ENCODE results near the gene KCNT2. TPM values are rescaled to one million over a fixed set of nuclear protein-coding genes. Genes with fewer than 3 reads are reported as not detected.

The KCNT2 gene
- total and polyA plus RNA-seq, 2 of the 8 experiments (the other 6 are each of a cell fraction or from before 2014, with no cell fraction given): 2.3 to 10.2 TPM

GRCh38 chr1:196527919-196528318 is 80.3 kb downstream of the KCNT2 start:
- H4K91ac ChIP-seq (replicated peaks; ENCODE audit: insufficient read length, low read length): no peak overlapping the region
- H2BK12ac ChIP-seq (ENCODE audit: low read depth, low read length): no peak overlapping the region
- no peaks in the 10 kb centered on the region for H3K9me3 ChIP-seq (ENCODE audit: insufficient read depth in 2 of 2, low read depth in 1 of 2, low read length in 1 of 2)
- no peak overlapping the region for H3K27ac ChIP-seq (ENCODE audit: low read depth, low read length)
- 85% methylated on average over 2 of the region's 2 CpGs; no CpG with 5 or more reads in 1 of the 2 experiments for WGBS, 2 experiments (ENCODE audit: extremely low coverage in 1 of 2, insufficient coverage in 1 of 2, insufficient read length in 1 of 2, insufficient replicate concordance in 2 of 2, low coverage in 1 of 2, low lambda C conversion rate in 2 of 2, missing lambda C conversion rate in 1 of 2)
- no peak overlapping the region for H4K8ac ChIP-seq (ENCODE audit: extremely low read depth, insufficient read depth, low read length)
- H4K20me1 ChIP-seq (replicated peaks in 1 of 2; ENCODE audit: control insufficient read depth in 1 of 2, insufficient read depth in 2 of 2, low read length in 2 of 2): peaks cover 0 to 2% of the 10 kb centered on the region in 2 experiments
- H3K23ac ChIP-seq (ENCODE audit: insufficient read length): no peak overlapping the region
- H3K14ac ChIP-seq (ENCODE audit: insufficient read length): no peak overlapping the region
- H3K4ac ChIP-seq (replicated peaks; ENCODE audit: insufficient read length, low read depth, low read length): no peak overlapping the region
- no peaks in the 10 kb centered on the region for H3K79me1 ChIP-seq (ENCODE audit: low read depth, low read length)
- H3K18ac ChIP-seq (ENCODE audit: extremely low read depth, low read length): no peak overlapping the region
- TF ChIP-seq SIRT6 (IDR thresholded peaks at IDR 0.05; ENCODE audit: low read length): no peak
- H3K23me2 ChIP-seq (ENCODE audit: low read depth, low read length): no peaks in the 10 kb centered on the region
- no peak overlapping the region for H2BK20ac ChIP-seq (ENCODE audit: low read length)
- no peak overlapping the region for H3K4me2 ChIP-seq (ENCODE audit: insufficient read depth in 1 of 2, low read depth in 2 of 2, low read length in 2 of 2)
- H3K36me3 ChIP-seq (ENCODE audit: control insufficient read depth in 2 of 4, insufficient read depth in 4 of 4, low read length in 3 of 4): peaks cover 0 to under 1% (median 0%) of the 10 kb centered on the region in 4 experiments; a peak in 2 of 8 replicates
- H2BK15ac ChIP-seq (ENCODE audit: low read length): no peak overlapping the region
- no peaks in the 10 kb centered on the region for H3K27me3 ChIP-seq (replicated peaks in 1 of 4; ENCODE audit: control insufficient read depth in 3 of 4, extremely low read depth in 1 of 4, insufficient read depth in 3 of 4, low read length in 3 of 4)
- H2BK5ac ChIP-seq (ENCODE audit: low read depth, low read length): no peak overlapping the region
- no peak overlapping the region for H3K9ac ChIP-seq (replicated peaks in 1 of 4; ENCODE audit: extremely low read depth in 1 of 4, low read depth in 3 of 4, low read length in 3 of 4)
- no peak overlapping the region for H2AK5ac ChIP-seq (ENCODE audit: low read depth, low read length)
- H2AFZ ChIP-seq (ENCODE audit: low read length): no peak overlapping the region
- no peak overlapping the region for H3K56ac ChIP-seq (replicated peaks; ENCODE audit: insufficient read length, low read depth, low read length)
- H3K4me3 ChIP-seq (ENCODE audit: extremely low read depth in 1 of 4, insufficient read depth in 2 of 4, low read depth in 3 of 4, low read length in 4 of 4): no peak overlapping the region
- CTCF ChIA-PET (ENCODE audit: partially characterized antibody): interaction anchor here (1.3 kb wide), 1 partner anchor 11 kb away, joined by 3 read pairs; no protein-coding TSS in a partner anchor
- DNase-seq (ENCODE audit: low read depth in 1 of 2, low spot score in 2 of 2) (no peak), FAIRE-seq (no peak)
- POLR2A ChIA-PET (ENCODE audit: partially characterized antibody): interaction anchor here (0.6 kb wide), 1 partner anchor 26 kb away, joined by 3 read pairs; no protein-coding TSS in a partner anchor
- H2BK120ac ChIP-seq (replicated peaks; ENCODE audit: low read depth, low read length): no peak overlapping the region
- H4K5ac ChIP-seq (ENCODE audit: insufficient read length, low read depth, low read length): no peak overlapping the region
- no peaks in the 10 kb centered on the region; a peak in 1 of 4 replicates for H3K79me2 ChIP-seq (ENCODE audit: control insufficient read depth in 1 of 2, insufficient read depth in 2 of 2, low read length in 2 of 2)
- no peaks in the 10 kb centered on the region for H3K4me1 ChIP-seq (replicated peaks in 1 of 4; ENCODE audit: control insufficient read depth in 3 of 4, insufficient read depth in 4 of 4, low read length in 3 of 4)

All from H1 (cell line).